K562 (cell line): ENCODE measurements around the gene ITGA1. TPM values are rescaled to one million over a fixed set of nuclear protein-coding genes. Genes with fewer than 3 reads are reported as not detected.

ENCODE experiments used
- ATAC-seq: fragments of 200-7000 bp; cut with Tn5 transposase; 3 replicates; pipeline ENCODE4 v1.9.1; 2020; ENCODE audit warnings: moderate library complexity
- BruUV-seq: library from RNA; stranded (reverse); fragments of 400-500 nt; replicated peaks from 2 replicates; lab custom pipeline; 2021; lab: Mats Ljungman, UMichigan
- CTCF ChIA-PET: fragments of 300-600 bp; formaldehyde crosslinking; extraction: SDS; loops from one replicate; lab custom pipeline; 2021; ENCODE audit warnings: low intra/inter-chr PET ratio; lab: Yijun Ruan, JAX
- POLR2A ChIA-PET: fragments of 300-600, 350-650 bp; sonication (Branson Sonifier 250); formaldehyde crosslinking; extraction: SDS; loops from one replicate; lab custom pipeline; 2021; ENCODE audit warnings: antibody characterized with exemption, inconsistent platforms; lab: Yijun Ruan, JAX
- DNase-seq, 4 experiments: peaks; one replicate each; pipeline versions ENCODE4 v3.0.0 to v3.0.0-alpha.2; 2011 to 2018; ENCODE audit warnings: low spot score in 3 of 4, mixed read lengths in 3 of 4; ENCODE audit errors: extremely low read depth in 1 of 4
- FAIRE-seq: peaks from 2 replicates; lab custom pipeline; 2011; peaks lifted over from hg19 to GRCh38; lab: Jason Lieb, UNC
- H2AFZ ChIP-seq: 2 replicates; pipeline ENCODE4 v1.6.0; 2011; ENCODE audit warnings: low read depth, low read length, control low read depth, inconsistent platforms
- H3K27ac ChIP-seq: fragments of 200-600 bp; 3 replicates; pipeline ENCODE4 v1.8.0; 2011; ENCODE audit warnings: low read depth, mild to moderate bottlenecking, control low read depth, inconsistent platforms, low read length, moderate library complexity, mixed read lengths; ENCODE audit errors: extremely low read depth
- H3K27me3 ChIP-seq, 2 experiments: fragments of 300-600 bp in 1 of 2; 2 replicates in 1 of 2; 3 replicates in 1 of 2; pipeline versions ENCODE4 v1.6.0 to v1.8.0; 2011; ENCODE audit warnings: inconsistent platforms in 2 of 2, low read length in 2 of 2, mild to moderate bottlenecking in 1 of 2, mixed read lengths in 1 of 2, moderate library complexity in 1 of 2; ENCODE audit not compliant: control insufficient read depth in 2 of 2, insufficient read depth in 2 of 2
- H3K36me3 ChIP-seq: fragments of 300-600 bp; 3 replicates; pipeline ENCODE4 v1.8.0; 2011; ENCODE audit warnings: mild to moderate bottlenecking, low read length, inconsistent platforms; ENCODE audit not compliant: control insufficient read depth, insufficient read depth
- H3K4me1 ChIP-seq, 2 experiments: fragments of 200-600 bp in 1 of 2; replicated peaks in 1 of 2; 2 replicates in 1 of 2; 3 replicates in 1 of 2; pipeline versions ENCODE4 v1.5.1 to v1.8.0; 2011; ENCODE audit warnings: inconsistent platforms in 2 of 2, low read length in 2 of 2, mild to moderate bottlenecking in 1 of 2, mixed read lengths in 1 of 2, moderate library complexity in 1 of 2; ENCODE audit not compliant: control insufficient read depth in 2 of 2, insufficient read depth in 2 of 2
- H3K4me2 ChIP-seq: 2 replicates; pipeline ENCODE4 v1.6.1; 2011; ENCODE audit warnings: low read length, control low read depth, inconsistent platforms, mixed read lengths; ENCODE audit not compliant: insufficient read depth
- H3K4me3 ChIP-seq: fragments of 200-600 bp; sonication (generic), shearing (Covaris generic); 2 replicates; pipeline ENCODE4 v1.5.1; 2016; ENCODE audit warnings: control low read depth, inconsistent platforms
- H3K79me2 ChIP-seq: fragments of 200-600 bp; 3 replicates; pipeline ENCODE4 v1.8.0; 2011; ENCODE audit warnings: low read length, inconsistent platforms; ENCODE audit not compliant: control insufficient read depth, insufficient read depth
- H3K9ac ChIP-seq, 2 experiments: 2 replicates each; pipeline versions ENCODE4 v1.6.0 to v1.6.1; 2011; ENCODE audit warnings: low read depth in 2 of 2, low read length in 2 of 2, control low read depth in 1 of 2, inconsistent platforms in 1 of 2, mild to moderate bottlenecking in 1 of 2, mixed read lengths in 1 of 2; ENCODE audit not compliant: insufficient read depth in 1 of 2
- H3K9me1 ChIP-seq: one replicate; pipeline ENCODE4 v1.6.0; 2011; ENCODE audit warnings: inconsistent platforms, mild to moderate bottlenecking, low read length, moderate library complexity; ENCODE audit not compliant: control insufficient read depth, insufficient read depth
- H3K9me3 ChIP-seq: replicated peaks from 2 replicates; pipeline ENCODE4 v1.5.1; 2011; ENCODE audit warnings: low read depth, low read length, inconsistent platforms; ENCODE audit not compliant: control insufficient read depth, insufficient read depth
- H4K20me1 ChIP-seq: replicated peaks from 2 replicates; pipeline ENCODE4 v1.6.1; 2011; ENCODE audit warnings: low read length, inconsistent platforms, mixed read lengths; ENCODE audit not compliant: control insufficient read depth, insufficient read depth
- BRD4 ChIP-seq: fragments of 200-600 bp; sonication (generic); IDR thresholded peaks from 2 replicates; pipeline ENCODE4 v1.6.1; 2017; ENCODE audit warnings: inconsistent platforms
- CBFA2T3 ChIP-seq: fragments of 450-650 bp; IDR thresholded peaks from 2 replicates; pipeline ENCODE4 v1.6.1; 2017
- DACH1 ChIP-seq: fragments of 450-650 bp; IDR thresholded peaks from 2 replicates; pipeline ENCODE4 v1.6.1; 2018; ENCODE audit not compliant: partially characterized antibody
- FOXM1 ChIP-seq, 2 experiments: fragments of 450-650 bp in 1 of 2; sonication (generic) in 1 of 2; formaldehyde crosslinking in 1 of 2; IDR thresholded peaks; 2 replicates each; pipeline versions ENCODE4 v1.6.1 to v1.9.0; 2017 to 2022; ENCODE audit warnings: low read depth in 2 of 2, mild to moderate bottlenecking in 2 of 2, missing genetic modification reagents in 1 of 2, moderate library complexity in 1 of 2
- GTF2A2 ChIP-seq: IDR thresholded peaks from 2 replicates; pipeline ENCODE4 v1.6.1; 2016; ENCODE audit warnings: mild to moderate bottlenecking, missing genetic modification characterization, missing compliant biosample characterization
- GTF2F1 ChIP-seq: IDR thresholded peaks from 2 replicates; pipeline ENCODE4 v1.6.1; 2011; ENCODE audit warnings: low read depth, low read length, improper control_type of control experiment
- PHF21A ChIP-seq: fragments of 450-650 bp; IDR thresholded peaks from 2 replicates; pipeline ENCODE4 v1.6.1; 2017; ENCODE audit warnings: low read depth, borderline replicate concordance
- SAFB ChIP-seq: fragments of 200-400 bp; formaldehyde crosslinking; IDR thresholded peaks from 2 replicates; pipeline ENCODE4 v1.6.1; 2017; ENCODE audit warnings: low read depth, low read length, borderline replicate concordance
- SMAD3 ChIP-seq: fragments of 450-650 bp; formaldehyde crosslinking; conservative IDR thresholded peaks from 2 replicates; pipeline ENCODE4 v1.4.0; 2020; ENCODE audit warnings: mild to moderate bottlenecking
- ZNF140 ChIP-seq: fragments of 250-450 bp; sonication (Bioruptor Pico); IDR thresholded peaks from 2 replicates; pipeline ENCODE4 v1.8.0; 2021; ENCODE audit warnings: moderate library complexity, mild to moderate bottlenecking, inconsistent platforms
- WGBS: fragments of 100-300 bp; shearing (Covaris generic); methylation state at CpG from one replicate; pipeline ENCODE4 v1.1.6; 2016; ENCODE audit warnings: low coverage, mixed read lengths; ENCODE audit not compliant: insufficient coverage; ENCODE audit errors: missing lambda C conversion rate; 5-methylcytosine and 5-hydroxymethylcytosine counted together
- in situ Hi-C: fragments of 300-500 bp; cut with MboI; formaldehyde crosslinking; loops from 4 replicates; pipeline ENCODE4 v1.15.0; 2018; ENCODE audit warnings: inconsistent platforms, mixed read lengths
- intact Hi-C: fragments of 100-400 bp; cut with micrococcal nuclease; formaldehyde crosslinking; loops from 2 replicates; pipeline ENCODE4 v1.14.2; 2022
- polyA plus RNA-seq, 8 experiments: library from polyadenylated mRNA; depleted of rRNA in 4 of 8; stranded (reverse) in 5 of 8; unstranded in 3 of 8; fragments of >200 nt; fragmentation: Nextera tagmentation in 2 of 8; fragmentation: Illumina TruSeq in 1 of 8; extraction: Ambion mirVana in 2 of 8; extraction: Trizol in 1 of 8; gene quantifications; 2 replicates each; pipeline versions ENCODE4 v1.2.1 to v1.2.3, GENCODE V29; 2011 to 2014; ENCODE audit warnings: inconsistent platforms in 1 of 8, missing spikeins in 1 of 8
- total RNA-seq, 7 experiments: library from RNA; depleted of rRNA in 6 of 7; stranded (reverse); fragments of >200 nt in 6 of 7; fragmentation: Illumina TruSeq in 2 of 7; extraction: Trizol in 2 of 7; gene quantifications; 2 replicates each; pipeline versions ENCODE4 v1.2.1 to v1.2.3, GENCODE V29; 2011 to 2021; ENCODE audit warnings: low replicate concordance in 1 of 7
- TF ChIP-seq, protein P1 (sequence below), 2 experiments: fragments of 450-650 bp in 1 of 2; sonication (generic) in 1 of 2; formaldehyde crosslinking; conservative IDR thresholded peaks; 2 replicates each; pipeline versions ENCODE4 v1.4.0 to v1.8.1; 2020 to 2022; ENCODE audit warnings: mild to moderate bottlenecking in 1 of 2, missing genetic modification reagents in 1 of 2
- TF ChIP-seq, protein P2 (sequence below): sonication (generic); formaldehyde crosslinking; IDR thresholded peaks from 2 replicates; pipeline ENCODE4 v1.8.1; 2022; ENCODE audit warnings: missing genetic modification reagents
- TF ChIP-seq, protein P3 (sequence below): fragments of 450-650 bp; formaldehyde crosslinking; IDR thresholded peaks from 2 replicates; pipeline ENCODE4 v1.4.0; 2020; ENCODE audit warnings: mild to moderate bottlenecking, mixed read lengths
- TF ChIP-seq, protein P4 (sequence below): sonication (generic); formaldehyde crosslinking; IDR thresholded peaks from 2 replicates; pipeline ENCODE4 v1.8.1; 2023; ENCODE audit warnings: mild to moderate bottlenecking, missing genetic modification reagents

Gene ITGA1
- total and polyA plus RNA-seq, 9 of the 15 experiments (the other 6 are each of a cell fraction or from before 2014, with no cell fraction given): 0.04 to 0.22 TPM; not detected in 7

DNA sequence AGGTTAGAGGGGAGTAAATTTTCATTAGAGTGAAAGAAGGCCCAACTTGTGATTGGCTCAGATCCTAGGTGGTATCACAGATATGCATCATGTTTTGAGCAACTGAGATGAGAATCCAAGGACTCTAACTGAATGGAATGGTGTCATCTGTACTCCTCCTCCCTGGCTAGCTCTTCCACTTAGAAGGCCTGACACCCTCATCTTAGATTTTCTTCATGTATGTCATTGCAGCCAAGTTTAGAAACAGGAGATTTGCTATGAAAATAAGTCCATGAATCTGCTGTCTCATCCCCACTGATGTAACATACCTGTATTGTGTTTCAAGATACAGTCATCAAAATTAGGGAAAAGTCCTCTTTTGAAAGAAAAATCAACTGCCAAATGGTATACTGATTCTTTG lies 54.4 kb downstream of the ITGA1 start (continued):
- TF ChIP-seq BRD4 (no peak), CBFA2T3 (no peak), FOXM1 (IDR thresholded peaks at IDR 0.05; ENCODE audit: low read depth) (no peak), FOXM1 (CRISPR knock-in tag; IDR thresholded peaks at IDR 0.05; ENCODE audit: low read depth) (no peak)
- TF ChIP-seq, protein P1, sequence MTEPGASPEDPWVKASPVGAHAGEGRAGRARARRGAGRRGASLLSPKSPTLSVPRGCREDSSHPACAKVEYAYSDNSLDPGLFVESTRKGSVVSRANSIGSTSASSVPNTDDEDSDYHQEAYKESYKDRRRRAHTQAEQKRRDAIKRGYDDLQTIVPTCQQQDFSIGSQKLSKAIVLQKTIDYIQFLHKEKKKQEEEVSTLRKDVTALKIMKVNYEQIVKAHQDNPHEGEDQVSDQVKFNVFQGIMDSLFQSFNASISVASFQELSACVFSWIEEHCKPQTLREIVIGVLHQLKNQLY (CRISPR knock-in tag; conservative IDR thresholded peaks at IDR 0.05): no peak
- TF ChIP-seq, protein P2, sequence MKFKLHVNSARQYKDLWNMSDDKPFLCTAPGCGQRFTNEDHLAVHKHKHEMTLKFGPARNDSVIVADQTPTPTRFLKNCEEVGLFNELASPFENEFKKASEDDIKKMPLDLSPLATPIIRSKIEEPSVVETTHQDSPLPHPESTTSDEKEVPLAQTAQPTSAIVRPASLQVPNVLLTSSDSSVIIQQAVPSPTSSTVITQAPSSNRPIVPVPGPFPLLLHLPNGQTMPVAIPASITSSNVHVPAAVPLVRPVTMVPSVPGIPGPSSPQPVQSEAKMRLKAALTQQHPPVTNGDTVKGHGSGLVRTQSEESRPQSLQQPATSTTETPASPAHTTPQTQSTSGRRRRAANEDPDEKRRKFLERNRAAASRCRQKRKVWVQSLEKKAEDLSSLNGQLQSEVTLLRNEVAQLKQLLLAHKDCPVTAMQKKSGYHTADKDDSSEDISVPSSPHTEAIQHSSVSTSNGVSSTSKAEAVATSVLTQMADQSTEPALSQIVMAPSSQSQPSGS (CRISPR knock-in tag): no peak
- TF ChIP-seq, protein P3, sequence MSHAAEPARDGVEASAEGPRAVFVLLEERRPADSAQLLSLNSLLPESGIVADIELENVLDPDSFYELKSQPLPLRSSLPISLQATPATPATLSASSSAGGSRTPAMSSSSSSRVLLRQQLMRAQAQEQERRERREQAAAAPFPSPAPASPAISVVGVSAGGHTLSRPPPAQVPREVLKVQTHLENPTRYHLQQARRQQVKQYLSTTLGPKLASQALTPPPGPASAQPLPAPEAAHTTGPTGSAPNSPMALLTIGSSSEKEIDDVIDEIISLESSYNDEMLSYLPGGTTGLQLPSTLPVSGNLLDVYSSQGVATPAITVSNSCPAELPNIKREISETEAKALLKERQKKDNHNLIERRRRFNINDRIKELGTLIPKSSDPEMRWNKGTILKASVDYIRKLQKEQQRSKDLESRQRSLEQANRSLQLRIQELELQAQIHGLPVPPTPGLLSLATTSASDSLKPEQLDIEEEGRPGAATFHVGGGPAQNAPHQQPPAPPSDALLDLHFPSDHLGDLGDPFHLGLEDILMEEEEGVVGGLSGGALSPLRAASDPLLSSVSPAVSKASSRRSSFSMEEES (CRISPR knock-in tag): no peak

DNA sequence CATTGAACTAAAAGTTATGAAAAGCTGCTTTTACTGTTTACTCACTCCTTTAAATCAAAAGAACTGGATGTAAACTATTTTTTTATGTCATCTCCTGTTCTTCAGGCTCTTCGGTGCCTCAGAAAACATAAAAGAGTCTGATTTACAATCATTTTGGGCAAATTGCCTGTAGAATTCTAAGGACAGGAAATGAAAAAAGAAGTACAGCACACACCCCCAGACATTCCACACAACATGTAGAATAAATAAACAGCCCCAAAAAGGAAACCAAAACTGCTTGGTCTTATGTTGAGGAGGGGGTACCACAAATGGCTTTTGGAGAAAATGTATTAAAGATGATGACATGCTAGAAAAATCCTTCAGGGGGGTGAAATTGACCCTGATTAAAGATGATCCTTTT lies 57.2 kb downstream of the ITGA1 start:
- 0% methylated on average over 1 of the region's 1 CpG for WGBS
- intact Hi-C loops (no loop called here), in situ Hi-C loops (no loop called here)
- DNase-seq: no peak
- H3K4me1 ChIP-seq: no peaks in the 10 kb centered on the region
- H3K36me3 ChIP-seq: no peaks in the 10 kb centered on the region
- no peaks in the 10 kb centered on the region for H3K79me2 ChIP-seq
- ATAC-seq: no peak
- no peaks in the 10 kb centered on the region for H3K9me1 ChIP-seq
- no peaks in the 10 kb centered on the region for H4K20me1 ChIP-seq
- no TSS peak for BruUV-seq
- H3K27me3 ChIP-seq: no peaks in the 10 kb centered on the region
- H3K4me2 ChIP-seq: no peak overlapping the region
- ChIA-PET POLR2A (no interaction called here), CTCF (no interaction called here)
- FAIRE-seq: no peak
- H3K4me3 ChIP-seq: no peak overlapping the region
- H3K9ac ChIP-seq: no peak overlapping the region
- H3K9me3 ChIP-seq: no peaks in the 10 kb centered on the region
- no peak overlapping the region for H2AFZ ChIP-seq
- no peak overlapping the region for H3K27ac ChIP-seq
- TF ChIP-seq SAFB: no peak
- TF ChIP-seq DACH1: no peak
- TF ChIP-seq PHF21A: no peak
- no peak for TF ChIP-seq GTF2F1
- TF ChIP-seq, protein P4, sequence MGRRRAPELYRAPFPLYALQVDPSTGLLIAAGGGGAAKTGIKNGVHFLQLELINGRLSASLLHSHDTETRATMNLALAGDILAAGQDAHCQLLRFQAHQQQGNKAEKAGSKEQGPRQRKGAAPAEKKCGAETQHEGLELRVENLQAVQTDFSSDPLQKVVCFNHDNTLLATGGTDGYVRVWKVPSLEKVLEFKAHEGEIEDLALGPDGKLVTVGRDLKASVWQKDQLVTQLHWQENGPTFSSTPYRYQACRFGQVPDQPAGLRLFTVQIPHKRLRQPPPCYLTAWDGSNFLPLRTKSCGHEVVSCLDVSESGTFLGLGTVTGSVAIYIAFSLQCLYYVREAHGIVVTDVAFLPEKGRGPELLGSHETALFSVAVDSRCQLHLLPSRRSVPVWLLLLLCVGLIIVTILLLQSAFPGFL (CRISPR knock-in tag): no peak
- TF ChIP-seq CBFA2T3: no peak
- TF ChIP-seq SMAD3 (CRISPR knock-in tag): no peak
- no peak for TF ChIP-seq ZNF140 (CRISPR knock-in tag)
- TF ChIP-seq GTF2A2 (tag): no peak
